GM20000 (cell line): ENCODE data around the gene AOX1.

ENCODE experiments used
- DNase-seq: peaks from one replicate; pipeline ENCODE4 v3.0.0; 2012; ENCODE audit warnings: low spot score
- TF ChIP-seq, protein P1 (sequence below): IDR thresholded peaks from 2 replicates; pipeline ENCODE4 v1.5.1; 2012; ENCODE audit warnings: mild to moderate bottlenecking, control low read depth; ENCODE audit errors: extremely low read depth, missing control alignments

The AOX1 gene

DNA sequence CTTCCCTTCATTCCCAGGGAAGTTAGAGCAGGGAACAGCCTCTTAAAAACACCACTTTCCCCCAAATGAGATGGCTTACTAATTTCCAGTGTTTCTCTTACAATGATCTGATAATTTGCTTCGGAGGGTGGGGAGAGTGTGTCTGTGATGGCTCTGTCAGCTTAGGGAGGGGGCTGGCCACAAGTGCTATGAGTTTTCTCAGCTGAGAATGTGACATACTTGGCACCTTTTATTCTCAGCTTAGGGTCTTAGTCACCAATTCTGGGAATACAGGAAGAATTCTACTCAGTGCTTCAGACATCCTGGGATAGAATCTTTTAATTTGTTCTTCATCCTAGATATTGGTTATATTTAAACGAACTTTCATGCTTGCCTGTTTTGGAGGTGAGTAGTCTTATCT lies 64.4 kb downstream of the AOX1 start:
- TF ChIP-seq, protein P1, sequence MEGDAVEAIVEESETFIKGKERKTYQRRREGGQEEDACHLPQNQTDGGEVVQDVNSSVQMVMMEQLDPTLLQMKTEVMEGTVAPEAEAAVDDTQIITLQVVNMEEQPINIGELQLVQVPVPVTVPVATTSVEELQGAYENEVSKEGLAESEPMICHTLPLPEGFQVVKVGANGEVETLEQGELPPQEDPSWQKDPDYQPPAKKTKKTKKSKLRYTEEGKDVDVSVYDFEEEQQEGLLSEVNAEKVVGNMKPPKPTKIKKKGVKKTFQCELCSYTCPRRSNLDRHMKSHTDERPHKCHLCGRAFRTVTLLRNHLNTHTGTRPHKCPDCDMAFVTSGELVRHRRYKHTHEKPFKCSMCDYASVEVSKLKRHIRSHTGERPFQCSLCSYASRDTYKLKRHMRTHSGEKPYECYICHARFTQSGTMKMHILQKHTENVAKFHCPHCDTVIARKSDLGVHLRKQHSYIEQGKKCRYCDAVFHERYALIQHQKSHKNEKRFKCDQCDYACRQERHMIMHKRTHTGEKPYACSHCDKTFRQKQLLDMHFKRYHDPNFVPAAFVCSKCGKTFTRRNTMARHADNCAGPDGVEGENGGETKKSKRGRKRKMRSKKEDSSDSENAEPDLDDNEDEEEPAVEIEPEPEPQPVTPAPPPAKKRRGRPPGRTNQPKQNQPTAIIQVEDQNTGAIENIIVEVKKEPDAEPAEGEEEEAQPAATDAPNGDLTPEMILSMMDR: no peak
- no peak for DNase-seq

GRCh38 chr2:200652158-200652557 lies 66.3 kb downstream of the AOX1 start:
- TF ChIP-seq, protein P1: no peak
- no peak for DNase-seq

DNA sequence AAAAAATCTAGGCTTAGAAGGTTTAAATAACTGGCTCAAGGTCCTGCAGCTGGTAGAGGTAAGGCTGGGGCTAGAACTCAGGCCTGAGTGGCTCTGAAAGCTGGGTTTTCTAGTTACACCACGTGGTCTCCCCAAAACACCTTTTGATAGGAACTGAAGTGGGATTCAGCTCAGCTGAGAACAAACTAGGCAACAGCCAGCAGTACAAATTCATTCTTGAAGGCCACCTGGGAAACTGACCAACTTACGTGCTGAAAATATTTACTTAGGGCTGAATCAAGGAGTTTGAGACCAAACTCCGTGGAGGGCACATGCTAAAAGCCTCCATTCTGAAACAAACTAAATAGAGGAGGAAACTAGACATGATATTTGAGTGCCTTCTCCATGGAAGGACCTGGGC lies 67.2 kb downstream of the AOX1 start:
- TF ChIP-seq, protein P1: no peak
- no peak for DNase-seq

DNA sequence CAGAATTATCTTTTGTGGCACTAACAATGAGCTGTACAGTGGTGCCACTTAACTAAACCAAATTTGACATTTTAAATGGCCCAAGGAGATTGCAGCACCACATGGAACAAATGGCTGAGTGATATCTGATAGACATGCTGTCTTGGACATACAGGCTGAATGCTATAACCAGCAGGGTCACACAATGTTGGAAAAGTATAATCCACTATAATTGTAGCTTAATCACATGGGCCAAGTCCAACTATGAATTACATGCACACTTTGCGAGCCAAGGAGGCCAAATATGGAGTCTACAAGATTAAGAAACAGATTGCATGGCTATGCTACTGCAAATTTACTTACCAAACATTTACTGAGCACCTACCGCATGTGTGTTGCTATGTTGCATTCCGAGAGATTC lies 69.0 kb downstream of the AOX1 start:
- DNase-seq: no peak

GRCh38 chr2:200655918-200656580 lies 70.2 kb downstream of the AOX1 start:
- TF ChIP-seq, protein P1: no peak
- no peak for DNase-seq

More for the DNA sequence above, 69.0 kb downstream of the AOX1 start:
- TF ChIP-seq, protein P1: no peak

GRCh38 chr2:200658278-200658864 lies 72.6 kb downstream of the AOX1 start:
- DNase-seq: no peak

GRCh38 chr2:200659410-200659809 lies 73.6 kb downstream of the AOX1 start:
- TF ChIP-seq, protein P1: no peak

More at GRCh38 chr2:200658278-200658864, 72.6 kb downstream of the AOX1 start:
- TF ChIP-seq, protein P1: no peak

More at GRCh38 chr2:200659410-200659809, 73.6 kb downstream of the AOX1 start:
- DNase-seq: no peak
